Activated T-cell treated with anti-CD3 and anti-CD28 coated beads, Interleukin-2, amount 50 U/mL, for 1 hour (primary cell): ENCODE results near the gene CNNM2.
"Not testable (repeated sequence)": the region's sequence is repeated elsewhere in the genome, so short reads cannot be mapped to it uniquely, and the experiment has no call there.

Source experiments
- DNase-seq: peaks from one replicate; pipeline ENCODE4 v3.0.0-alpha.2; 2020

The CNNM2 gene

DNA sequence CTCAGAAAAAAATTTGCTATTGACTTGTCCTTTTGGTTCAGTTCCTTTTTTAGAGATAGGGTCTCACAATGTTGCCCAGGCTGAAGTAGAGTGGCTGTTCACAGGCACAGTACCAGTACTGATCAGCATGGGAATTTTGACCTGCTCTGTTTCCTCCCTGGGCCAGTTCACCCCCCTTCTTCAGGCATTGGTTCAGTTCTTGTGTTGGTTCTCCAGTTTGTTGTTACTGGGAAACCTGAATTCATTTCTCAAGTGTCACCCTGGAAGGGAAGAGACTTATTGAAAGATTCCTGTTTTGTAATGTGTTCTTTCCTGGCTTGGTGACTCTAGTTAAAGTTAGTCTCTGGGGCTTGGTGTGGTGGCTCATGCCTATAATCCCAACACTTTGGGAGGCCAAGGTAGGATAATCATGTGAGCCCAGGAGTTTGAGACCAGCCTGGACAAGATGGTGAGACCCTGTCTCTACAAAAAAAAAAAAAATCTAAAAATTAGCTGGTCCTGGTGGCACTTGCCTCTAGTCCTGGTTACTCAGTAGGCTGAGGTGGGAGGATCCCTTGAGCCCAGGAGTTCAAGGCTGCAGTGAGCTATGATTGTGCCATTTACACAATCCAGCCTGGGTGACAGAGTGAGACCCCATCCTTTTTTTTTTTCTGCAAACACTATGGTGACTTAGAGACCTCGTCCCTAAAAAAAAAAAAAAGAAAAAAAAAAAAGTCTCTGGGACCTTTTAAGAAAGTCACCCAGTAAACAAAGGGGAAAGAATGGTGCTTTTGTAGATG lies 52.7 kb downstream of the CNNM2 start:
- DNase-seq, result no peak

GRCh38 chr10:102975483-102976379 lies 57.6 kb downstream of the CNNM2 start:
- no peak for DNase-seq

DNA sequence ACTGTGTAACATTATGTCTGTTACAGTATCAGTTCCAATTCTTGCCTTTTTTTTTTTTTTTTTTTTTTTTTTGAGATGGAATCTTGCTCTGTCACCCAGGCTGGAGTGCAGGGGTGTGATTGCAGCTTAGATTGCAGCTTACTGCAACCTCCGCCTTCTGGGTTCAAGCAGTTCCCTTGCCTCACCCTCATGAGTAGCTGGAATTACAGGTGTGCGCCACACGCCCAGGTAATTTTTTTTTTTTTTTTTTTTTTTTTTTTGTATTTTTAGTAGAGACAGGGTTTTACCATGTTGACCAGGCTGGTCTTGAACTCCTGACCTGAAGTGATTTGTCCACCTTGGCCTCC lies 58.3 kb downstream of the CNNM2 start:
- DNase-seq, result not testable (repeated sequence)

GRCh38 chr10:102982296-102982695 lies 64.2 kb downstream of the CNNM2 start:
- DNase-seq, result no peak

DNA sequence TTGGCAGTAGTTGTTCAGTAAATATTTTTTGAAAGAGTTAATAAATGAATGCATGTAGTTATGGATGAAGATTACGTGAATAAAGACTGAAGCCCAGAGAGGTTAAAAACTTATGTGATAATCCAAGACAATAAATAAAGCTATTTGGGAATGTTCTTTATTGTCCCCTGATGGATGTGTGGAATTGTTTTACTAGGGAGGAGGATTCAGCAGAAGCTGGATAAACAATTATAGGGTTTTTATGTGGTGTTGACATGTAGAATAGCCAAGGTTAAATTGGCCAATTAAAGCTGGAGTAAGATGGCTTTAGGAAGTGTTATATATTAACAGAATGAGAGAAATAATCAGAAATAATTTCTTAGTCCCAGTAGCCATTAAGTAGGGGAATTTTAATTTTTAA lies 66.0 kb downstream of the CNNM2 start:
- no peak for DNase-seq

- DNase-seq, result no peak
Measured at GRCh38 chr10:102985811-102986210, 67.7 kb downstream of the CNNM2 start.

GRCh38 chr10:102988404-102989314 lies 70.6 kb downstream of the CNNM2 start:
- DNase-seq, result no peak

DNA sequence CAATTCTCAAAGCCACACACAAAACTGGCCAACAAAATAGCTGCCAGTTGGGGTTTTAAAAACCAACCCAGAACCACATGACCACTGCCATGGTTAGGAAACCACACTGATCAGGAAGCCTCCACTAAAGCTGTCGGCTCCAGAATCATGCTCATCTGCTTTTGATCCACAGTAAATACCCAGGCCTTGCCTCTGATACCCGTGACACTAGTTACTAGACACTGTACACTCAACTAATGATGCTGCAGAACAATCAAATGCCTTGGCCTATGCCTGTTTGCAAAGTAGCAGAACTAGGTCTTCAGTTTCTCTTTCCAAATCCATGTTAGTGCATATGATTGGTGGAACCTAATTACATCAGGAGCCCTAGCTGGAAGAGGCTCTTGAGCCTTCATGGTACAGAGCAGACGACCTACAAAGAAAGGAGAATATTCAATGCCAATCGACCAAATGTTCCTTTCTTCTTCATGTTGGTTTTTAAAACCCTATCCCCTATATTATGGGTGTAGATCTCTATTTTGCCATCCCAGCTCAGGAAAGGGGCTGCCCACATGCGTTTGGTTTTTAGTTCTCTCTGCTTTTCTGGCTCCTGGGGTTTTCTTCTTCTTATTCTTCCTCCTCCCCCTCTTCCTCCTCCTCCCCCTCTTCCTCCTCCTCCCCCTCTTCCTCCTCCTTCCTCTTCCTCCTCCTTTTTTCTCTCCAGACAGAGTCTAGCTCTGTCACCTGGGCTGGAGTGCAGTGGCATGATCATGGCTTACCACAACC lies 76.6 kb downstream of the CNNM2 start:
- no peak for DNase-seq

- DNase-seq, result no peak
Measured at GRCh38 chr10:102996876-102997275, 78.8 kb downstream of the CNNM2 start.

DNA sequence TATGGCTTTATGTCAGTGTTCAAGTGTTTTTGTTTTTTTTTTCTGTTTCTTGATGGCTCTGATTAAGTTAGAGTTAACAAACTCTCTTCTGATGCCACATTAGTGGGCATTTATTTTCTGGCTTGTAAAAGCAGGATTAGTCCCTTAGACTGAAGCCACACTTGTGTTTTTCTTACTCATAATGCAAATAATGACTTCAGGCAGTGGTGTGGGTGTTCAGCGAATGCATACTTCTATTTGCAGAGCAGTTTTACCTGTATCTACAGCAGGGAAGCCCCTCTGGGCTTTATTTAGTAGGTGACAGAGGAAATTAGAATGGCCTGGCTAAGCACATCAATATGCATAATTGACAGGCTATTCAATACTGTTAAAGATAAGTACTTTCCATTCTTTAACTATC lies 79.9 kb downstream of the CNNM2 start:
- DNase-seq, result no peak

GRCh38 chr10:102998399-102998907 lies 80.4 kb downstream of the CNNM2 start:
- DNase-seq, result no peak

- not testable (repeated sequence) for DNase-seq
Measured at GRCh38 chr10:103000050-103000449, 82.0 kb downstream of the CNNM2 start.

DNA sequence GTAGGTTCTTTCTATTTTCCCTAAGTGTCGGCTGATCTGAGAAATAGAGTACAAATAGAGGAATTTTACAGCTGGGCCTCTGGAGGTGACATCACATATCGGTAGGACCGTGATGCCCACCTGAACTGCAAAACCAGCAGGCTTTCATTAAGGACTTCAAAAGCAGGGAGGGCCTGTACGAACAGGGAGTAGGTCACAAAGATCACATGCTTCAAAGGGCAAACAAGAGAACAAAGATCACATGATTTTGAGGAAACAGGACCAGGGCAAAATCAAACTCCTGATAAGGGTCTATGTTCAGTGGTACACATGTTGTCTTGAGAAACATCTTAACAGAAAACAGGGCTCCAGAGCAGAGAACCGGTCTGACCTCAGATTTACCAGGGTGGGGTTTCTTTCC lies 88.9 kb downstream of the CNNM2 start:
- no peak for DNase-seq

DNA sequence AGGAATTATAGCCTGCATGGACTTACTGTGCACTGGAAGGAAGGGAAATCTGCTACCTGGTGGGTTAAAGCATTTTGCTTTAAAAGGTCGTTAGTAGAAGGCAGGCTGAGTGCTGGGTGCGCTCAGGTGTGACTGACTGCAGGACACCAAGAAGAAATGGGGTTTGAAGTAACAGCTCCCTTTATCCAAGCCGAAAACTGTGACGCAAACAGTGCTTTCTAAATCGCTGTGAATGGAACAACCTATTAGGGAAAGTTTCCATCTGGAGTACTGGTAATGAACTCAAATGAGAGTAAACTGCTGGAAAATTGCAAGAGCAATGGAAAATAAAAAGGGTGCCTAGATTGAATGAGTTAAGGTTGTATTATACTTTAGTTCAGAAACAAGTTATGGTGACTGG lies 95.3 kb downstream of the CNNM2 start:
- DNase-seq, result no peak

GRCh38 chr10:103019425-103019824 lies 101.3 kb downstream of the CNNM2 start:
- no peak for DNase-seq

DNA sequence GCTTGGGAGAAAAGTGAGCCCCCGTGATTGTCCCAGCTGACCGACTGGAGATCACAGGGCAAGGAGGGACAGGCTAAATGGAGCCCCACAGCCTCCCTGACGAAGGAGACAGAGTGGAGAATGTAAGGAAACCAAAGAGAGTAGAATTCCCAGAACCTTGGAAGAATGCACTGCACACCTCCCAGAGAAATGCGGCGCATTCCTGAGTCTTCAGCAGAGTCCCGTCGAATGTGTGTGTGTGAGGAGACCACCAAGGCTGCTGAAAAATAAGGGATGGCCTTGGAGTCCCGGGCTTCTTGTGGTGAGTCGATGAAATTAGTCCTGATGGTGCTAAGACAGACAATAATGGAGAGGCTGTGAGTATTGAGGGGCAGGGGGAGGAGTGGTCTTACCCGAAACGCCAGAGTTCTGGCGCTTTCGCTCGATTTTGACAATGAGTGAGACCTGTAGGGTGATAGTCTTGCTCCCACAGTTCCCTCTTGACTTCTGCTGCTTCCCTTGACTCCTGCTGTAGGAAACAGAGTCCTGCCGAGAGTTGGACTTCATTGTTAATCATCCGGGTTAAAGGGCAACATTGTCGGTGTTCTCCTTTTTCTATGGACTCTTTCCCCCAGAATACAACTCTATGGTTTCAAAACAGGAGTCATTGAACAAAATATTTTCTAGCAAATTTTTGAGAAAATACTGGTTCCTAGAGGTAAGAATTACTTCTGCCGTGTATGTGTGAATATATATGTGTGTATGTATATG lies 103.2 kb downstream of the CNNM2 start:
- DNase-seq, result no peak

DNA sequence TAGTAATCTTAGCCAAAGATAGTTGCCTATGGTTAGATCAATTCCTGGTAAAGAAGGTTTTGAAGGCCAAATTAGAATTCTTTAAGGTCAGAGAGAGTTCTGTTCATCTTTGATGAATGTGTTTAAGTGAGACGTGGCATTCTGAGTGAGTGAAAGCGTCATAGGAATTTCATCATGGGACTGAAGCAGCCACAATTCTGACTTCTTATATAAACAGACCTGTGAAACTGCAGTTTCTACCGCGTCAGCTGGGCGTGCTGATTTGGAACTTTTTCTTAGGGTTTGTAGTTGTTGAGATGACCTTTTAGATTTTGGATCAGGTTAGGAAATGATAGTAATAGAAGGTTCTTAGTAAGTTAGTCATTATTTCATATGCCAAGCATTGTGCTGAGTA lies 103.8 kb downstream of the CNNM2 start:
- DNase-seq, result no peak

DNA sequence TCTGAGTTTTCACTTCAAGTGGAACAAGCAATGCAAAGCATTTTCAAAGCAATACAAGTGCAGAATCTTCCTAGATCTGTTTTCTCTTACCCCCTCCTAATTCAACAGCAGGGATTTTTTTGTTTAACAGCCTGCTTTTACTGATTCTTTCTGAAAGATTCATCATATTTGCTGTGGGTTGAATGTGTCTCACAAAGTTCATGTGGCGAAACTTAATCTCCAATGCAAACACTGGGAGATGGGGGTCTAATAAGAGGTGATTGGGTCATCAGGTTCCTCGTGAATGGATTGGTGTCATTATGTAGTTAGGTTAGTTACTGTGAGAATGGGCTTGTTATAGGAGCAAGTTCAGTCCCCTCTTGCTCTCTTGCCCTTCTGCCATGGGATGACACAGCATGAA lies 107.6 kb downstream of the CNNM2 start:
- no peak for DNase-seq

- no peak for DNase-seq
Measured at GRCh38 chr10:103038570-103038969, 120.5 kb downstream of the CNNM2 start.

- DNase-seq, result no peak
Measured at GRCh38 chr10:103040418-103040817, 122.3 kb downstream of the CNNM2 start.

DNA sequence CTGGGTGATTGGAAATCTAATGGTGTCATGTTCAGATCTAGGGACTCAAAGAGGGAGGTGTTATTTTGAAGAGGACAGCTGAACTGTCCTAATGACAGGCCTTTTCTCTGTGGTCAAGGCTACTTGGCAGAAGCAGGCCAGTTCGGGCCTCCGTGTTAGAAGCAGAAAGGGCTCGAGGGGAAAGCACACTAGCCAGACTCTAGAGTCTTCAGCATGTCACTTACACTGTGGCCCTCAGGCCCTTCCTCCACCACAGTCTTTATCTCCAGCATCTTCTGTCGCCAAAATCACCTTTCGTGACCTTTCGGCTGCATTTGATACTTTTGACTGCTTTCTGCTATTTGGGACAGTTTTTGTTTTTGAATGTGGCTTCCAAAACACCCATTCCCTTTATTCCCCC lies 123.3 kb downstream of the CNNM2 start:
- no peak for DNase-seq
